HG03571 (cell line): ENCODE results near the gene PUS10.
"Not testable (repeated sequence)": the region's sequence is repeated elsewhere in the genome, so short reads cannot be mapped to it uniquely, and the experiment has no call there.

Source experiments
- ATAC-seq: cut with Tn5 transposase; IDR thresholded peaks from one replicate; pipeline ENCODE4 v1.9.1; 2021; ENCODE audit not compliant: unreplicated experiment

Gene PUS10

DNA sequence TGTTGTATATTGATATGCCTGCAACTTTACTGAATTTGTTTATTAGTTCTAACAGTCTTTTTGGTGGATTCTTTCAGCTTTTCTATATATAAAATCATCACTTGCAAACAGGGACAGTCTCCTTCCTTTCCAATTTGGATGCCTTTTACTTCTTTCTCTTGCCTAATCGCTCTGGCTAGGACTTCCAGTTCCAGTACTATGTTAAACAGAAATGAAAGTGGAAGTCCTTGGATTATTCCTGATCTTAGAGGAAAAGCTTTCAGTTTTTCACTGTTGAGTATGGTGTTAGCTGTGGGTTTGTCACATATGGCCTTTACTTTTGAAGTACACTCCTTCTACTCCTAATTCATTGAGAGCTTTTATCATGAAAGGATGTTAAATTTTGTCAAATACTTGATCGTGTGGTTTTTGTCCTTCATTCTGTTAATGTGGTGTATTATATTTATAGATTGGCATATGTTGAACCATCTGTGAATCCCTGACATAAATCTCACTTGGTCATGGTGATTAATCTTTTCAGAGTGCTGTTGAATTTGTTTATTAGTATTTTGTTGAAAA is 83.8 kb downstream of the PUS10 start:
- ATAC-seq = no peak

- ATAC-seq = no peak
Observed at GRCh38 chr2:60932954-60933353, 85.1 kb downstream of the PUS10 start.

DNA sequence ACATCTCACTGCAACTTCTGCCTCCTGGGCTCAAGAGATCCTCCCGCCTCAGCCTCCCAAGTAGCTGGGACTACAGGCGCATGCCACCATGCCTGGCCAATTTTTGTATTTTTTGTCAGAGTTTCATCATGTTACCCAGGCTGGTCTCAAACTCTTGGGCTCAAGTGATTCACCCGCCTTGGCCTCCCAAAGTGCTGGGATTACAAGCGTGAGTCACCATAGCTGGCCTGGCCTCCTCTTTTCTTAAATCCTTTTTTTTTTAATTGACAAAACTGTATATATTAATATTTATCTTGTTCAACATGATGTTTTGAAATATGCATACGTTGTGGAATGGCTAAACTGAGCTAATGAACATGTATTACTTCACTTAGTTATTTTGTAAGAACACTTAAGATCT is 86.0 kb downstream of the PUS10 start:
- ATAC-seq = not testable (repeated sequence)

DNA sequence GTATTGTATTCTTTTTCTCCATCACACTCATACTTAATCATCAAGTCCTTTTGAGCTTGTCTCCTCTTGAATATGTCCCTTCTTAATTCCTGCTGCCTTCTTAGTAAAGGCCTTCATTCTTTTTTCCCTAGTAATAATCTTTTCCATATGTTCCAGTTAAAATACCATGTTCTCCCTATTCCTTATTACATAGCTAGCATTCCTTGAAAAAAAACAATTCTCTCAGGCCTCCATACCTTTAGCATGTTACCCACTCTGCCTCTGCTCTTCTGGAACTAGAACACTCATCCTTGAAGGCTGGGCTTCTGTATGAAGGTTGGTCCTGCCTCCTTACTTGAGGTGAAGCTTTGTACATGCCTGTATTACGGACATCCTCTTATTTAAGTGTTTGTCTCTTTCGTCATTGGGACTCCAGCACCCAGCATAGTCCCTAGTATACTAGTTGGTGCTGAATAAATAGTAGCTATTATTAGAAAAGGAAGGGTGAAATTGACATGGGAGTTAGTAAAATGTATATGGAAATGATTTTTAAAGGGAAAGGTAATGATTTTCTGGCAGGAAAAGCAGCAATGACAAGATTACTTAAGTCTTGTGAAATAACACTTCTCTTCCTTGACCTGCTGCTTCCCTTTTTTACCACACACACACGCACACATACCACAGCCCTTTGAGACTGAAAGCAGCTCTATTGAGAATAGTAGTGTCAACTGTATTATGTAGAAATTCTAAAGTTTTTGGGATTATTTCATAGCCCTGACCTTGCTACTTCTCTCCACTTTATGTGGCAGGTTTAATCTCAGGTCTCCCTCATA is 91.1 kb downstream of the PUS10 start:
- no peak for ATAC-seq

- no peak for ATAC-seq
Observed at GRCh38 chr2:60925994-60926740, 91.9 kb downstream of the PUS10 start.

- no peak for ATAC-seq
Observed at GRCh38 chr2:60907329-60907728, 110.7 kb downstream of the PUS10 start.

DNA sequence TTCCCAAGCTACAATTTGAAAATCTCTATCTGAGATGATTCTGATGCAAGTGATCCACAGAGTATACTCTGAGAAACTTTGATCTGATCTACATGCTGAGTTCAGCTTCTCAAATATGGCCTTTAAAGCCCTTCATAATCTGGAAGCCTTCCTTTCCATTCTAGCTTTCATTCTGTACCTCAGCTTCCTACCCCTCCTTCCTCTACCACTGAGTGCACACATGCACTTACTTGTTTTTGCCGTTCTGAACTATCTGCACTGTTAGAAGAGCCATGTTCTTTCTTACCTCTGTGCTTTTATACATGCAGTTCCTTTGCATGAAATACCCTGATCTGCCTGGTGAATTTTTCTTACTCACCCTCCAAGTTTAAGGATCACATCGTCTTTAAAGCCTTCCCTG is 111.7 kb downstream of the PUS10 start:
- ATAC-seq = no peak

GRCh38 chr2:60905867-60906266 is 112.2 kb downstream of the PUS10 start:
- ATAC-seq = not testable (repeated sequence)

DNA sequence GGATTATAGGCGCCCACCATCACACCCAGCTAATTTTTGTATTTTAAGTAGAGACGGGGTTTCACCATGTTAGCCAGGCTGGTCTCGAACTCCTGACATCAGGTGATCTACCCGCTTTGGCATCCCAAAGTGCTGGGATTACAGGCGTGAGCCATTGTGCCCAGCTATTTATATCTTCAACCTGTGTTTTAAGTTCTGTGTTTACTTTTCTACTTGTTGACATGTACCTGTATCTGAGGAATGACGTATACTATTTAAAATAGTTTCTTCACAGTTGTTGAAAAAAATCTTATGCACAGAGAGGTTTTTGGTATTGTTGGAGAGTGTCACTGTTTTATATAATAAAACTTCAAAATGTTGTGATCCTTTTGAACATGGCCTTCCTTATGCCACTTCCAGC is 116.8 kb downstream of the PUS10 start:
- ATAC-seq = not testable (repeated sequence)

DNA sequence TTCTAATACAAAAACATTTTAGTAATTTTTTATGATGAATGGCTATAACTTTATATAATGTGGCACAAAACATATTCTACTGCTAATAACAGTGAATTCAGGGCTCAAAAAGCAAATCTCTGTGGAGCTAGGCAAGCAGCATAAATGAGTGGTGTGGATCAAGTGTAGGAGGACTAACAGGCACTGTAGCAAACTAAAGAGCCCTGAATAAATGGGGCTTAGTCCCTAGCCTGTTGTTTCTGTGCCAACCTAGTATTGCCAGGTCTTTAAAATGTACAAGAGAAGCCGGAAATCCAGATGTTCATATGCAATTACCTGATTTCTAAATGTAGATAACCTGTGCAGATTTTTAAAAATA is 118.2 kb downstream of the PUS10 start:
- ATAC-seq = no peak

GRCh38 chr2:60899230-60899891 is 118.7 kb downstream of the PUS10 start:
- ATAC-seq = no peak

DNA sequence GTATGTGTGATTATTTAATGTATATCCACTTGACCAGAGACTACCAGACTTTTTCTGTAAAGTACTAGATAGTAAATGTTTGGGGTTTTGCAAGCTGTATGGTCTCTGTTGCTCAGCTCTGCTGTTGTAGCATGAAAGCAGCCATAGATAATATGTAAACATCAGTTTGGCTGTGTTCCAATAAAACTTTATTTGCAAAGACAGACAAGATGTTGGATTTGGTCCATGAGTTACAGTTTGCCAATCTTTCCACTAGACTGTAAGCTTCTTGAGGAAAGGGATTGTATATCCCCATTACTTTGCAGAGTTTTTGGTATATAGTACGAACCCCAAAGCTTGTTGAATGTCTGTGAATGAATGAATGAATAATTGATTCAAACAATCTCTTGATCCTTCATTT is 119.5 kb downstream of the PUS10 start:
- ATAC-seq = no peak
